Activated CD8-positive, alpha-beta memory T cell treated with anti-CD3 and anti-CD28 coated beads for 1 hour (primary cell): ENCODE results near the gene TBCCD1.

ENCODE experiments used
- DNase-seq, 2 donors: peaks; one replicate each; pipeline ENCODE4 v3.0.0-alpha.2; 2020; ENCODE audit warnings: low read depth in 1 of 2; ENCODE audit errors: extremely low read depth in 1 of 2

Gene TBCCD1

GRCh38 chr3:186497608-186498007, 69.5 kb downstream of the TBCCD1 start:
- no peak for DNase-seq

- DNase-seq: no peak
Observed at GRCh38 chr3:186496635-186497034, 70.5 kb downstream of the TBCCD1 start.
